Measurements from ENCODE around the gene BACH2. TPM values are rescaled to one million over a fixed set of nuclear protein-coding genes. Genes with fewer than 3 reads are reported as not detected.

BACH2 gene
- total and polyA plus RNA-seq, 2 experiments from 2014 or later = 5.4 to 5.6 TPM

GRCh38 chr6:90290811-90291420 is 5.7 kb downstream of the BACH2 start:
- H3K27me3 ChIP-seq = peaks cover 21% of the 10 kb centered on the region
- no peak for TF ChIP-seq CTCF (IDR thresholded peaks at IDR 0.05; ENCODE audit: low read depth, low read length)
- peaks cover 3% of the 10 kb centered on the region for H3K4me1 ChIP-seq (ENCODE audit: low read depth)
- no peak overlapping the region for H3K4me3 ChIP-seq
- no peaks in the 10 kb centered on the region for H3K36me3 ChIP-seq
- no peaks in the 10 kb centered on the region for H3K9me3 ChIP-seq (ENCODE audit: low read depth)
- no peak overlapping the region for H3K27ac ChIP-seq
- DNase-seq (ENCODE audit: low read depth in 1 of 2, low spot score in 1 of 2) = no peak

- no peak for TF ChIP-seq CTCF (IDR thresholded peaks at IDR 0.05; ENCODE audit: low read depth, low read length)
- H3K27me3 ChIP-seq = peaks cover 20% of the 10 kb centered on the region
- H3K4me3 ChIP-seq = no peak overlapping the region
- no peaks in the 10 kb centered on the region for H3K36me3 ChIP-seq
- no peak for DNase-seq (ENCODE audit: low read depth in 1 of 2, low spot score in 1 of 2)
- no peak overlapping the region for H3K27ac ChIP-seq
- no peaks in the 10 kb centered on the region for H3K9me3 ChIP-seq (ENCODE audit: low read depth)
- H3K4me1 ChIP-seq (ENCODE audit: low read depth) = peaks cover 11% of the 10 kb centered on the region
Observed at GRCh38 chr6:90289902-90290301, 6.7 kb downstream of the BACH2 start.

- no peaks in the 10 kb centered on the region for H3K9me3 ChIP-seq (ENCODE audit: low read depth)
- H3K4me3 ChIP-seq = no peak overlapping the region
- H3K36me3 ChIP-seq = no peaks in the 10 kb centered on the region
- no peak overlapping the region for H3K27ac ChIP-seq
- peaks cover 7% of the 10 kb centered on the region for H3K27me3 ChIP-seq
- peaks cover 19% of the 10 kb centered on the region for H3K4me1 ChIP-seq (ENCODE audit: low read depth)
- DNase-seq (ENCODE audit: low read depth in 1 of 2, low spot score in 1 of 2) = no peak
- no peak for TF ChIP-seq CTCF (IDR thresholded peaks at IDR 0.05; ENCODE audit: low read depth, low read length)
Observed at GRCh38 chr6:90288404-90288803, 8.2 kb downstream of the BACH2 start.

GRCh38 chr6:90286884-90287488 is 9.7 kb downstream of the BACH2 start:
- DNase-seq (ENCODE audit: low read depth in 1 of 2, low spot score in 1 of 2) = peak; percentile 45 to 66
- no peak overlapping the region for H3K4me3 ChIP-seq
- no peaks in the 10 kb centered on the region for H3K9me3 ChIP-seq (ENCODE audit: low read depth)

GRCh38 chr6:90285611-90286381 is 10.8 kb downstream of the BACH2 start:
- Histone ChIP-seq H3K9me3 (ENCODE audit: low read depth) (no peaks in the 10 kb centered on the region), H3K4me3 (no peak overlapping the region), H3K36me3 (no peaks in the 10 kb centered on the region), H3K4me1 (ENCODE audit: low read depth) (peaks cover 19% of the 10 kb centered on the region), H3K27me3 (no peaks in the 10 kb centered on the region), H3K27ac (peak overlapping the region; percentile 61)
- DNase-seq (ENCODE audit: low read depth in 1 of 2, low spot score in 1 of 2) = peak; percentile 90 to 94
- no peak for TF ChIP-seq CTCF (IDR thresholded peaks at IDR 0.05; ENCODE audit: low read depth, low read length)

More at GRCh38 chr6:90286884-90287488, 9.7 kb downstream of the BACH2 start:
- H3K36me3 ChIP-seq = no peaks in the 10 kb centered on the region
- H3K27me3 ChIP-seq = no peaks in the 10 kb centered on the region
- H3K4me1 ChIP-seq (ENCODE audit: low read depth) = peaks cover 19% of the 10 kb centered on the region
- TF ChIP-seq CTCF (IDR thresholded peaks at IDR 0.05; ENCODE audit: low read depth, low read length) = peak; percentile 77
- H3K27ac ChIP-seq = no peak overlapping the region
